Gastroesophageal sphincter (tissue), 4 donors: ENCODE data around the gene C6orf52. TPM values are rescaled to one million over a fixed set of nuclear protein-coding genes. Genes with fewer than 3 reads are reported as not detected.

ENCODE experiments used
- ATAC-seq: fragments of 150-250 bp; one replicate; pipeline ENCODE4 v1.9.1; 2016; ENCODE audit warnings: mild to moderate bottlenecking, moderate library complexity
- H3K27ac ChIP-seq, 4 donors: fragments of 200-600 bp; sonication (generic) in 3 of 4; 1 replicate in 3 of 4; 2 replicates in 1 of 4; pipeline ENCODE4 v1.5.1; 2016 to 2019
- H3K27me3 ChIP-seq: fragments of 200-600 bp; sonication (generic); one replicate; pipeline ENCODE4 v1.5.1; 2019
- H3K36me3 ChIP-seq, 2 donors: fragments of 200-600 bp; sonication (generic); one replicate each; pipeline ENCODE4 v1.5.1; 2019; ENCODE audit warnings: control low read depth in 1 of 2
- H3K4me1 ChIP-seq, 3 donors: fragments of 200-600 bp; sonication (generic); 1 replicate in 2 of 3; 2 replicates in 1 of 3; pipeline ENCODE4 v1.5.1; 2016 to 2019; ENCODE audit warnings: control low read depth in 2 of 3
- H3K4me3 ChIP-seq, 2 donors: fragments of 200-600 bp; sonication (generic); one replicate each; pipeline ENCODE4 v1.5.1; 2019; ENCODE audit warnings: mild to moderate bottlenecking in 1 of 2, moderate library complexity in 1 of 2
- H3K9me3 ChIP-seq, 3 donors: fragments of 200-600 bp; sonication (generic); one replicate each; pipeline ENCODE4 v1.5.1; 2017 to 2019; ENCODE audit warnings: control low read depth in 2 of 3
- EP300 ChIP-seq: sonication (generic); formaldehyde crosslinking; IDR thresholded peaks from one replicate; pipeline ENCODE4 v1.6.1; 2017; ENCODE audit warnings: antibody characterized with exemption, mild to moderate bottlenecking
- POLR2A ChIP-seq, 2 donors: fragments of 450-650 bp; IDR thresholded peaks; one replicate each; pipeline ENCODE4 v1.6.1; 2017; ENCODE audit warnings: antibody characterized with exemption in 2 of 2, mild to moderate bottlenecking in 2 of 2, moderate library complexity in 1 of 2
- POLR2AphosphoS5 ChIP-seq: sonication (generic); formaldehyde crosslinking; IDR thresholded peaks from one replicate; pipeline ENCODE4 v1.6.1; 2017; ENCODE audit warnings: antibody characterized with exemption
- WGBS, 2 donors: methylation state at CpG; one replicate each; pipeline ENCODE4 v1.1.5; 2018; ENCODE audit warnings: low coverage in 1 of 2; 5-methylcytosine and 5-hydroxymethylcytosine counted together
- small RNA-seq, 4 donors: library from RNA; depleted of rRNA; stranded (forward); fragments of <200 nt; gene quantifications; one replicate each; pipeline ENCODE3, GENCODE V24; 2016
- total RNA-seq, 4 donors: library from RNA; depleted of rRNA; stranded (reverse); fragments of >200 nt; gene quantifications; one replicate each; pipeline ENCODE4 v1.1.0, GENCODE V29; 2016
- TF ChIP-seq, protein P1 (sequence below), 4 experiments: fragments of 200-600 bp in 2 of 4; fragments of 450-650 bp in 2 of 4; sonication (generic) in 1 of 4; IDR thresholded peaks; one replicate each; pipeline ENCODE4 v1.5.1; 2017 to 2019; ENCODE audit warnings: antibody characterized with exemption in 4 of 4, mild to moderate bottlenecking in 2 of 4, moderate library complexity in 2 of 4

C6orf52 gene
- total RNA-seq, 4 donors from 2014 or later = 2.5 TPM; not detected in 3

DNA sequence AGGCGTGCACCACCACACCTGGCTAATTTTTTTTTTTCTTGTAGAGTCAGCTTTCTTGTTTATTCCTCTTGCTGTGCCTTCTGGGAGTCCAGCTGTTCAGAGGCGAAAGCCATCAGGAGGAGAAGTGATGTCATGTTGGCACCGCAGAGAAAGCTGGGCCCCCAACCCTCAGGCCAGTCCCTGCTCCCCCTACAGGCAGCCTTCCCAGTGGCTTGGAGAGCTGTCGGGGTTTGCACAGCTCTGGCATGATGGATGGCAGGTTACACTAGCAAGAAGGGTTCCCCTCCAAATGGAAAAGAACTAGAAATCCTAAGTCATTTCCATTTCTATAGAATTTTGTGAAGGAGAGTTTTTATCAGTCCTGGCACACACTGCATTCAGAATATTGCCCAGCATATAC lies 72.6 kb downstream of the C6orf52 start:
- Histone ChIP-seq H3K9me3 (no peaks in the 10 kb centered on the region), H3K27ac (peak overlapping the region in 3 of 4 donors; percentile 37 to 67 (median 51)), H3K4me3 (no peak overlapping the region), H3K36me3 (peaks cover 0 to 32% of the 10 kb centered on the region in 2 donors), H3K4me1 (peaks cover 0 to 46% (median 3%) of the 10 kb centered on the region in 3 donors), H3K27me3 (no peaks in the 10 kb centered on the region)
- TF ChIP-seq, protein P1, sequence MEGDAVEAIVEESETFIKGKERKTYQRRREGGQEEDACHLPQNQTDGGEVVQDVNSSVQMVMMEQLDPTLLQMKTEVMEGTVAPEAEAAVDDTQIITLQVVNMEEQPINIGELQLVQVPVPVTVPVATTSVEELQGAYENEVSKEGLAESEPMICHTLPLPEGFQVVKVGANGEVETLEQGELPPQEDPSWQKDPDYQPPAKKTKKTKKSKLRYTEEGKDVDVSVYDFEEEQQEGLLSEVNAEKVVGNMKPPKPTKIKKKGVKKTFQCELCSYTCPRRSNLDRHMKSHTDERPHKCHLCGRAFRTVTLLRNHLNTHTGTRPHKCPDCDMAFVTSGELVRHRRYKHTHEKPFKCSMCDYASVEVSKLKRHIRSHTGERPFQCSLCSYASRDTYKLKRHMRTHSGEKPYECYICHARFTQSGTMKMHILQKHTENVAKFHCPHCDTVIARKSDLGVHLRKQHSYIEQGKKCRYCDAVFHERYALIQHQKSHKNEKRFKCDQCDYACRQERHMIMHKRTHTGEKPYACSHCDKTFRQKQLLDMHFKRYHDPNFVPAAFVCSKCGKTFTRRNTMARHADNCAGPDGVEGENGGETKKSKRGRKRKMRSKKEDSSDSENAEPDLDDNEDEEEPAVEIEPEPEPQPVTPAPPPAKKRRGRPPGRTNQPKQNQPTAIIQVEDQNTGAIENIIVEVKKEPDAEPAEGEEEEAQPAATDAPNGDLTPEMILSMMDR (IDR thresholded peaks at IDR 0.05) = no peak
- TF ChIP-seq POLR2AphosphoS5 = no peak
- TF ChIP-seq EP300 = no peak
- TF ChIP-seq POLR2A (IDR thresholded peaks at IDR 0.05) = no peak
- 100% methylated on average over 1 of the region's 4 CpGs for WGBS, 2 donors
- ATAC-seq = no peak

Small RNAs within 50 kb of the gene (small RNA-seq; reads per million reads assigned to genes)
- gene RF00019 = 0 reads per million in 4 donors

Other genes starting within 250 kb of the C6orf52 start
- 10 to 100 TPM; 14.9 to 36.7 (median 23.6) TPM for gene GCNT2, start 173.3 kb downstream of the C6orf52 start, total RNA-seq
- gene PAK1IP1, start 356 bp upstream of the C6orf52 start, total RNA-seq = 10 to 100 TPM in 3 of 4 donors, 1 to 10 TPM in 1; 9.4 to 14.6 (median 12.5) TPM
- 100 to 1,000 TPM in 3 of 4 donors, 10 to 100 TPM in 1; 97.4 to 209 (median 150) TPM for gene TMEM14C, start 28.5 kb upstream of the C6orf52 start, total RNA-seq
- 10 to 100 TPM; 29.7 to 65.2 (median 60.5) TPM for gene TMEM14B, start 53.2 kb upstream of the C6orf52 start, total RNA-seq
- gene MAK, start 143.9 kb upstream of the C6orf52 start, total RNA-seq = under 1 TPM in 2 of 4 donors, not detected in 2; 0.07 to 0.67 TPM
- not detected for gene GCM2, start 187.4 kb upstream of the C6orf52 start, total RNA-seq
- gene SYCP2L, start 192.4 kb upstream of the C6orf52 start, total RNA-seq = 1 to 10 TPM in 2 of 4 donors, under 1 TPM in 2; 0.40 to 5.7 (median 1.6) TPM